HG03469 (cell line): ENCODE data around the gene TMEM30A.

Source experiments
- ATAC-seq: cut with Tn5 transposase; IDR thresholded peaks from one replicate; pipeline ENCODE4 v1.9.1; 2021; ENCODE audit warnings: mild to moderate bottlenecking, moderate library complexity, moderate number of reproducible peaks; ENCODE audit not compliant: unreplicated experiment

TMEM30A gene

GRCh38 chr6:75284632-75285282 lies at the start of gene TMEM30A:
TMEM30A (minus strand) TSS chr6:75284792; CDS start chr6:75284638, 154 bp downstream.
- ATAC-seq, result peak; percentile 83

GRCh38 chr6:75333676-75334200 lies 49.1 kb upstream of the TMEM30A start:
- no peak for ATAC-seq

GRCh38 chr6:75331151-75331550 lies 46.6 kb upstream of the TMEM30A start:
- no peak for ATAC-seq

DNA sequence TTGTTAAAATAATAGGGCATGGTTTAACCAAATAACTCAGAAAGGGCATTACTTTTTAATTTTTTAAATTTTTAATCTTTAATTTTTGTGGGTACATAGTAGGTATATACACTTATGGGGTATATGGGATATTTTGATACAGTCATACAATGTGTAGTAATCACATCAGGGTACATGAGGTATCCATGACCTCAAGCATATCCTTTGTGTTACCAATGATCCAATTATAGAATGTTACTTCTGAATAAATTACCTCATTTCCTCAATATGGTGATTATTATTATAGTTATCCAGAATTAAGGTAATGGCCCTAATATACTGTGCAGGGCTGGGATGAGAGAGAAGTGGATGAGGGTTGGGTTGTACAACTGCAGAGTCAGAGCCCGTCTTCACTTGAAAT lies 45.1 kb upstream of the TMEM30A start:
- no peak for ATAC-seq

- ATAC-seq, result no peak
Observed at GRCh38 chr6:75327807-75328206, 43.2 kb upstream of the TMEM30A start.

DNA sequence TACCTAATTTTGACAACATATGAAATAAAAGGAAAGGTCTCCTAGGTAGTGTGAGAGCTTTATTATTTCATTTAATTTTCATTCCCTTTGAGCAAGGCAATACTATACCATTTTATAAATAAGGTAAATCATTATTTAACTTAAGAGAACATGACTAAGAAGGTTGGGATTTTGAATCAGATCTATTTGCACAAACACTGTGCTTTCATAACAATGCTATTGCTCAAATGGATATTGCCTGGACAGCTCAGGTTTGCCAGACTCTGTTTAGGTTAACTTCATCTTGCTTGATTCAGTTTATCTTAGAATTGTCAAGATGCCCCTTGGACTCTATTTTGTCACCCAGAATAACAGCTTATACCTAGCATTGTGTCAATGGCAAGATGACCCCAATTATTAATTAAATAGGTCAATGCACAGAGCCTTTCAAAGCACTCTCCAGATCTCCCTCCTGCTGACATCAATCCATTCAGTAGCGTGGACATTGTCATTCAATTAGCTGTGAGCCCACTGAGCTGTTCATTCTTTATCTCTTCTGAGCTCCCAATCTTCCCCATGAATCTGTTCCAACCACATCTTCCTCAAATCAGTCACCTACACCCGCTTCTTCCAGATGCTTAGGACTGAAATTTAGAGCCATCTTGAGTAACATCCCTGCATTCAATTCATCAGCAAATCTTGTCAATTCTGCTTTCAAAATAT lies 42.1 kb upstream of the TMEM30A start:
- ATAC-seq, result no peak

DNA sequence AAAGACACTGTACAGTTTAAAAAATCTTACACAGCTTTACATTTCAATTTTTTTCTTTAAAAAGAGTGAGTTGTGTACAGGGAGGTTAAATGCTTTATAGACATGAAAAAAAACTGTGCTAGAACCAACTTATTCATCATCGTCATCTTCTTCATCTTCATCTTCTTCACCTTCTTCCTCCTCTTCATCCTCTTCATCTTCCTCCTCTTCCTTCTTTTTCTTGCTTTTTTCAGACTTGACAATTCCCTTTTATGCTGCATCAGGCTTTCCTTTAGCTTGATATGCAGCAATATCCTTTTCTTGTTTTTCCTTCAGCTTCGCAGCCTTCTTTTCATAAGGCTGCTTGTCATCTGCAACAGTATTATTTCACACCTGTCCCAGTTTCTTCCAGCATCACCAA lies 34.3 kb upstream of the TMEM30A start:
- no peak for ATAC-seq

DNA sequence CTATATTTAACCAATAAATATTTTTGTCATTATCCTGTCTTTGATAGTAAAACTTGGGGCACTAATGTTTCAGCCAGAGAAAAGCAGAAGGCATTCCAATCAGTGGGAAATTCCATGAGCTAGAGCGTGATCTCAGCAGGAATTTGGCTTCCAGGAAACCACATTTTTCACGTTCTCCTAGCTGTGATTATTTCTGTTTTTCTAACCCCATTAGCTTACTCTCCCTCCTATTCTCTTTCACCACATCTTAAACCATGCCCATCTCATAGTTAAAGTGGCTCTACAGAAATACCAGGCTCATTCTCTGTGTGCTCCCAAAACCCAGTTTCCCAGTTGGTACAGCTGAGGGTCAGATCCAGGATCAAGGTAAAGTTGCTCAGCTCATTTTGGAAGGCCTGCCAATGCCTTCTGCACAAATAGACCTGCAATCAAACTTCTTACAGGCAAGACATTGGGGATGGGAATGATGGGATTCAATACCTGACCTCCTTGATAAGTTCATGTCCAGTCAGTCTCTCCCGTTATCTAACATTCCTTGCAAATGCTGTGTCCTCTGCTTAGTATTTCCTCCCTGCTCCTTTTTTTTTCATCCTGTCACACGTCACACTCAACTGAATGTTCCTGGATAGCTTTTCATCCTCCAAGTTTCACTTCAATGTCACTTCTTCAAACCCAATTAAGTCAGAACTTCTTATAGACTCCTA lies 33.1 kb upstream of the TMEM30A start:
- no peak for ATAC-seq

- ATAC-seq, result no peak
Observed at GRCh38 chr6:75315978-75316377, 31.4 kb upstream of the TMEM30A start.

DNA sequence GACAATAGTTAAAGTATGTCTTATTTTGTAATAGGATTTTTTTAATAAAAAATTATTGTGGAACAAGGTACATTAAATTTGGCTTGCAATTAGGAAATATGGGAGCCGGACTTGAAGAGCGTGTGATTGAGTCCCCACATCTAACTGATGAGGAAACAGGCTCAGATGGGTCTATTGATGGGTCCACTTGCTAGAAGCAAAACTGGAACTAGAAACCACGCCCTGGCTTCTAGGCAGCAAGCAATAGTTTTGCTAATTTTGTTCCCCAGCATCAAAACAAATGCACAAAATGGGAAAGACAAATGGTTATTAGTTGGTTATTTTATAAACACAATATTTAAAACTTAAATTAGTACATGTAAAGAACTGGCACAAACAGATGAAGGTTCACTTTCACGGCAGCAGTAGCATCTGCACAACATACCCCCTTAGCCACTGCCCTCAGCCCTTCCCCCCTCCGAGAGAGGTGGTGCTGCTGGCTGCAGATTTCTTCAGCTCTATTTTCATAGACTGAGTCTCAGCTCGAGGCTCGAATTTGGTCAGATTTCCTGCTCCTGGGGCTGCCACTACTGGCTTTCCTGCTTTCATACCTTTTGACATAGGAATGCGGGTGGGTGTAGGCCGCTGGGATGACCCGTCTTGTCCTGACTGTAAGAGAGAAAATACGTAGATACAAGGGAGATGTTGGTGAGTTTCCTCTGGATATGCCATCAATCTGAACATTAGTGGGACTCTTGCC lies 23.8 kb upstream of the TMEM30A start:
- no peak for ATAC-seq

- no peak for ATAC-seq
Observed at GRCh38 chr6:75307364-75308004, 22.9 kb upstream of the TMEM30A start.

- no peak for ATAC-seq
Observed at GRCh38 chr6:75306064-75306463, 21.5 kb upstream of the TMEM30A start.

GRCh38 chr6:75305573-75305972 lies 21.0 kb upstream of the TMEM30A start:
- ATAC-seq, result no peak

DNA sequence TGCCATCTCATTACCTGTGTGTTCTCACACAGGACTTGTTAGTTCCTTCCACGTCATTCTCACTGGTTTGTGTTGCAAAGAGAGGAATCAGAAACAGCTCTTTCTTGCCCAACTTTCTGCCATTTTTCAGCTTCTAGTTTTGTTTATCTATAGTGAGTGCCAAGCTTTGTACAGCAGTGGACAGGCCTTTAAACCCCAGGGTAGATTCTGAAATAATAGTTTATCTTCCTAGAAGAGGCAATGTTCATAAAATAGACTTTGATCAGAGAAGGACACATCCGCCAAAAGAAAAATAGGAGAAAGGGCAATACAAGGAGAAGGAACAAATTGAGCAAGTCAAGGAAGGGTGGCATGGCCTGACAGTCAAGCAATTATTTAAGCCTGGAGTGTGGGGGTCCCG lies 17.7 kb upstream of the TMEM30A start:
- ATAC-seq, result no peak

GRCh38 chr6:75301537-75301936 lies 16.9 kb upstream of the TMEM30A start:
- no peak for ATAC-seq

- no peak for ATAC-seq
Observed at GRCh38 chr6:75301088-75301487, 16.5 kb upstream of the TMEM30A start.

DNA sequence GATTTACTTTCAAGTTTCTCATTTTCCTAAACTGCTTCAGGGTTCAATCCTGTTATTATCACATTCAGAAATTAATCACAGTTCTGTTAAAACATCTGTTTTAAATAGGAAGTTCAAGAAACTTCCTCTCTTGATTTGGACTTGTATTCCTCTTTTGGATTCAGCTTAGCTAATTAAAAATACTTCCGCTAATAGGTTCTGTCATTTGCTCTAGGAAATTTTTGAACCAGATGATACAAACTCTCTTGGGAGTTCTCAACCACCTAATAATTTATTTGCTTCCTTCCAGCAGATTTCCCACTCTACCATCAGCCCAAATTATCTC lies 15.9 kb upstream of the TMEM30A start:
- ATAC-seq, result no peak

- no peak for ATAC-seq
Observed at GRCh38 chr6:75299801-75300530, 15.4 kb upstream of the TMEM30A start.

DNA sequence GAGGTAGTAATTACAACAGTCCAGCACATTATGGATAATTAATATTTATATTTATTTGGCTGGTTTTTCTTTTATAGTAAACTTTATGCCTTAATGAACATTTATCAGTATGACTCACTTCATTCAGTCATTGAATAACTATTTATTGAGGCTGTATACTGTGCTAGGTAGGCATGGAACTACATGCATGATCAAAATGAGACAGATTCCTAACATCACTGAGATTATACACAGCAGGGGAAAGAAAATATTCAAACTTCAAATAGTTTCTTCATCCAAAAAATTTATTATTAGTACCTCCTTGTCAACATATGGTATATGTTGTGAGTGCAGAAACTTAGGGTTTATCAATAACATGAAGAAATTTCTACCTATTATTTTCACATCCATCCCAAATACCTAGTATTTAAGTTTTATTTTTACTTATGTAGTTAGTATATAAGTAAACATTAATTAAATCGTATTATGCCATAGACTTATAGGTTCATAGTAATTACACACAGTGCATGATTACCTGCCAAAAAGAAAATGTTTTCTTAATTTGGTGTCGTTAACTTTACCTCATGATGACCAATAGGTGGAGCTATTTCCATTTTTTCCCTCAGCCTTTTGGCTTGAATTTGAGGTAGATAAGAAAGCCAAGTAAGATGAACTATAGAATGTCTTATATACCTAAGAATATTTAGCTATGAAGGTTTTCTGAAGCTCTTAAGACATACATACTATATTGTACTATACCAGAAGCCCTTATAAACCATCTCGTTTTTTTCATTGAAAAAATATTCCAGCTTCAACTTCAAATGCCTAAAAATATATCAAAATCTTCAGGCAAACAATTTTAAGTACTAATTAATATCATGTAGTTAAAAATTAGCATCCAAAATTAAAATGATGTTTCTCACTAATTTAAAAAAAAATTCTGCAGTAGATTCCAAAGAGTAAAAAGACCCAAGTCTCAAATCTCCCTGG lies 12.5 kb upstream of the TMEM30A start:
- peak; percentile 75 for ATAC-seq
